ENCODE data around the gene KCNJ10.

GRCh38 chr1:160092366-160093068, 22.6 kb upstream of the KCNJ10 start:
- TF ChIP-seq CTCF (conservative IDR thresholded peaks at IDR 0.05; ENCODE audit: low read length): no peak
- no peak for TF ChIP-seq EZH2phosphoT487 (IDR thresholded peaks at IDR 0.05; ENCODE audit: borderline replicate concordance, low read depth, low read length)
